ENCODE measurements around the gene TAAR1.

The TAAR1 gene

GRCh38 chr6:132675002-132675401 is 16.0 kb upstream of the TAAR1 start:
- no peaks in the 10 kb centered on the region for H4K20me1 ChIP-seq (ENCODE audit: insufficient read depth, low read length)
- no peak overlapping the region for H3K4me3 ChIP-seq (ENCODE audit: low read depth in 1 of 2, low read length in 2 of 2)
- TF ChIP-seq EZH2 (IDR thresholded peaks at IDR 0.05; ENCODE audit: borderline replicate concordance, low read depth, low read length, severe bottlenecking): no peak
- no peak for TF ChIP-seq CTCF (IDR thresholded peaks at IDR 0.05; ENCODE audit: borderline replicate concordance, extremely low read depth, low read length, poor library complexity, severe bottlenecking)
- no peaks in the 10 kb centered on the region for H3K27me3 ChIP-seq (ENCODE audit: insufficient read depth, low read length, poor library complexity)
- no peaks in the 10 kb centered on the region for H3K36me3 ChIP-seq (ENCODE audit: insufficient read depth, low read length)
- DNase-seq (no peak), ATAC-seq (ENCODE audit: insufficient read depth, low read depth) (no peak)
- no peak overlapping the region for H3K9ac ChIP-seq (ENCODE audit: low read depth, low read length)
- no peak overlapping the region for H3K4me2 ChIP-seq (ENCODE audit: insufficient read depth, low read length)
- no peaks in the 10 kb centered on the region for H3K9me3 ChIP-seq (ENCODE audit: insufficient read depth, low read length, severe bottlenecking)
- H3K27ac ChIP-seq (ENCODE audit: low read length): no peak overlapping the region
- no peak overlapping the region for H2AFZ ChIP-seq (ENCODE audit: low read depth, low read length)
- H3K79me2 ChIP-seq (ENCODE audit: insufficient read depth, low read length): no peaks in the 10 kb centered on the region
- H3K4me1 ChIP-seq (ENCODE audit: insufficient read depth, low read length): no peaks in the 10 kb centered on the region

GRCh38 chr6:132673376-132674094 is 14.6 kb upstream of the TAAR1 start:
- DNase-seq (no peak), ATAC-seq (ENCODE audit: insufficient read depth, low read depth) (no peak)
- H3K27me3 ChIP-seq (ENCODE audit: insufficient read depth, low read length, poor library complexity): no peaks in the 10 kb centered on the region
- no peak for TF ChIP-seq CTCF (IDR thresholded peaks at IDR 0.05; ENCODE audit: borderline replicate concordance, extremely low read depth, low read length, poor library complexity, severe bottlenecking)
- TF ChIP-seq EZH2 (IDR thresholded peaks at IDR 0.05; ENCODE audit: borderline replicate concordance, low read depth, low read length, severe bottlenecking): no peak
- H3K4me3 ChIP-seq (ENCODE audit: low read depth in 1 of 2, low read length in 2 of 2): no peak overlapping the region
- no peak overlapping the region for H3K27ac ChIP-seq (ENCODE audit: low read length)
- no peaks in the 10 kb centered on the region for H4K20me1 ChIP-seq (ENCODE audit: insufficient read depth, low read length)
- H3K36me3 ChIP-seq (ENCODE audit: insufficient read depth, low read length): no peaks in the 10 kb centered on the region
- no peak overlapping the region for H3K4me2 ChIP-seq (ENCODE audit: insufficient read depth, low read length)
- no peaks in the 10 kb centered on the region for H3K4me1 ChIP-seq (ENCODE audit: insufficient read depth, low read length)
- no peak overlapping the region for H2AFZ ChIP-seq (ENCODE audit: low read depth, low read length)
- H3K9ac ChIP-seq (ENCODE audit: low read depth, low read length): no peak overlapping the region
- H3K79me2 ChIP-seq (ENCODE audit: insufficient read depth, low read length): no peaks in the 10 kb centered on the region
- no peaks in the 10 kb centered on the region for H3K9me3 ChIP-seq (ENCODE audit: insufficient read depth, low read length, severe bottlenecking)

- Histone ChIP-seq H3K4me1 (ENCODE audit: insufficient read depth, low read length) (no peaks in the 10 kb centered on the region), H3K4me3 (ENCODE audit: low read depth in 1 of 2, low read length in 2 of 2) (no peak overlapping the region), H4K20me1 (ENCODE audit: insufficient read depth, low read length) (no peaks in the 10 kb centered on the region), H3K36me3 (ENCODE audit: insufficient read depth, low read length) (no peaks in the 10 kb centered on the region), H3K9ac (ENCODE audit: low read depth, low read length) (no peak overlapping the region), H3K79me2 (ENCODE audit: insufficient read depth, low read length) (no peaks in the 10 kb centered on the region), H3K4me2 (ENCODE audit: insufficient read depth, low read length) (no peak overlapping the region), H3K27ac (ENCODE audit: low read length) (no peak overlapping the region), H2AFZ (ENCODE audit: low read depth, low read length) (no peak overlapping the region), H3K27me3 (ENCODE audit: insufficient read depth, low read length, poor library complexity) (no peaks in the 10 kb centered on the region), H3K9me3 (ENCODE audit: insufficient read depth, low read length, severe bottlenecking) (no peaks in the 10 kb centered on the region)
- no peak for ATAC-seq (ENCODE audit: insufficient read depth, low read depth)
- no peak for DNase-seq
- TF ChIP-seq CTCF (IDR thresholded peaks at IDR 0.05; ENCODE audit: borderline replicate concordance, extremely low read depth, low read length, poor library complexity, severe bottlenecking) (no peak), EZH2 (IDR thresholded peaks at IDR 0.05; ENCODE audit: borderline replicate concordance, low read depth, low read length, severe bottlenecking) (no peak)
Observed at GRCh38 chr6:132671295-132671694, 12.3 kb upstream of the TAAR1 start.

Data from DND-41 (cell line).